ENCODE results near the gene MAP6D1.

Gene MAP6D1

DNA sequence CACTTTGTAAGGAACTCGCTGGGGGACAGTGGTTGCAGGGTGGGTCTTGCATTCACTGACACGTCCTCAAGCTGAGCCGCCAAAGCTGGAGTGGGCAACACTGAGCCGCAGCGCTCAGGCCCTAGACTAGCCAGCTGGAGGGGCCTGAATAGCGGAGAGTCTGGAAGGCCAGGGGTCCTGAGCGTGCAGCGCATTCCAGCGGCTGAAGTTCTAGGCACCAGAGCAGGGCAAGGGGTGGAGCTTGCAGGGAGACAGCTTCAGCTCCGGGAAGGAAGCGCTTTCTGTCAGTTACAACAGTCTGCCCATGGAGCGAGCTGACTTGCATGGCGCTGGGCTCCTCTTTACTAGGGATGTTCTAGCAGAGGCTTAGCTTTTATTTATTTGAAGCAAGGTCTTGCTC is 2.7 kb downstream of the MAP6D1 start:
- DNase-seq: no peak

DNA sequence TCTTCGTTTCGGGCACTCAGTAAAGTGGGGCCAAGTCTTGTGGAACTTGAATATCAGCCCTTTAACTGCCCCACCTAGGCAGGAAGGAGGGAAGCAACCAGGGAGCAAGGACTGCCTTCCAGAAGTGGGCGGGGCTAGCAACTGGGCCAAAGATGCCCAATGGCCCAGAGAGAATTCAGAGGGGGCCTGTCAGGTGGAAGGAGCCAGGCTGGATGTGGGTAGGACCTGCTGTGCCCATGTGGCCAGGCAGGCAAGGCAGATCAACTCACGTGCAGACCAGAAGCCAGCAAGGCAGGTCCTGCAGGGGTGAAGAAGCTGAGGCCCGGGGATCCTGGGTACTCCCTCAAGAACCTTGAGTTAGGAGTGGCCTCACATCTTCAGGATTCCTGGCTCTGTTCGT is 5.5 kb downstream of the MAP6D1 start:
- no peak for DNase-seq

DNA sequence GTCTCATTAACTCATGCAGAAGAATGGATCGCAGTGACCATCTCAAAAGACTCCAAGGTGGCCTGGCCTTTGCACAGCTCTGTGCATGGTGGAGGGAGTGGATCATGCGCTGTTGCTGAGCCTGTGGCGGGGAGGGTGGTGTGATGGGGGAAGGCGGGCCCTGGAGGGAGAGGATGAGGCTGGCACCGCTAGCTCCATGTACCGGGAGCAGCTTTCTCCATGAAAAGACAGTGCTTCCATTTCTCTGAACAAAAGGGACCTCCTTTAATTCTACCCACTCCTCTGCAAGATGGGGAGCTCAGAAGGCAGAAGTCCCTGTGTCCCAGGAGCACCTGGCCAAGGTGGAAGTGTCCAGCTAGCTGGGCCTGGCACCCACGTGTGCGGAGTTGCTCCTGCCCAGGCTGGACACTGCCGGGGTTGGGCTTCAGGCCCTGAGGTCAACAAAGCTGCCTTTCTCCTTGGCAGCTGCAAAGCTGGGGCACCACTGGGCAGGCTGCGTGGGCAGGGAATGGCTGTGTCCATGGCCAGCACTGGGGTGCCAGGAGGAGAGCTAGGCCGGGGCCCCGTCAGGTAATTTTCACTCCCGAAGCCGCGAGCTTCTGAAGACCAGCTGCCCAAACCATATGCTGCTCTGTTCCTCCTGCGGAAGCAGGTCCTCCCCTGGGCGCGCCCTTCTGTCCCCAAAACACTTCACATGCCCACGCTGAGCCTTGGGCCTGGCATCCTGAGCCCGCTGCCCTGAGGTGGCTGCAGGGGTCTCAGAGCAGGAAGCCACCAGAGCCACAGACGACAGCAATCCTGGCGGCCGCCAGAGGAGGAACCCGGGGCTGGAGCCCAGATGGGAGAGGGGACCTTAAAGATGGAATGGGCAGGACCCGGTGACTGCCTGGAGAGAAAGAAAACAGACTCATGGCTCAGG is 6.4 kb downstream of the MAP6D1 start:
- no peak for DNase-seq

DNA sequence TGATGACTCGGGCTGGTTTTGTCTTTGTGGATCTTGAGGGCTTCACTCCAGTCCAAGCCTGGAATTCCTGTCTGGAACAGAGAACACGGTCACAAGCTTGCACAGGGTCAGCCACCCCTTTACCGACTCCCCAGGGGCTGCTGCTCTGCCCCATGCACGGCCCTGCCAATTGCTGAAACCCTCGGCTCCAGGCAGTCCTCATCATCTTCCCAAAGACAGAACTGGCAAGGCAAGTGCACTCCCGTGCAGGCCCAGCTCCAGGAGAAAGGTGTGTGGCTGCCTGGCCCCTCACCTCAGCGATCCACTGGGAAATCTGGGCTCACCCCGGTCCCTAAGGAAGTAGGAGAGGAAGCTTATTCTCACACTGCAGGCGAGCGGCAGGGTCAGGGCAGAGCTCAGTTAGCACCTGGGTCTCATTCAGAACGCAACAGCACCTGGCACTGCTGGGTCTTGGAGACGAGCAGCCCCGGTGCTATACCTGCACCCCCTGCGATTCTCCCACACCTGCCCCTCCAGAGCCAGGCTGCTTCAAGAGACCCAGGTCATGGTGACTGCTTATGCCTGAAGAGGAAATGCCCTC is 7.2 kb downstream of the MAP6D1 start:
- no peak for DNase-seq

DNA sequence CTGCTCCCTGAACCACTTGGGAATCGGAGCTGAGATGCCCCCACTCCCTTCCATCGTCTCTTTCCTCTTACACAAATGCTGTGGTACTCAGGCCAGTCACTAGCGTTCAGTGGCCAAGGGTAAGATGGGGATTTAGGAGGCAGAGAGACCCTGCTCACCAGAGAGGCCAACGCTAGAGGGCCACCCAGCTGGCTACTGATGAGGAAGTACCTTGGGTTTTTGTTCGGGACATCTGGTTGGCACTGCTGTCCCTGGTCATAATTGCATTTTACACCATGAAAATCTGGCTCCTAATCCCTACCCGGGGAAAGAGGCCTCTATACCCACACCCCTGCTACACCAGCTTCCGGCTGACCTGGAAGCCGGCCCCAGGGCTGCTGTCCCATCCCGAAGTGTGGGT is 7.7 kb downstream of the MAP6D1 start:
- DNase-seq: no peak

DNA sequence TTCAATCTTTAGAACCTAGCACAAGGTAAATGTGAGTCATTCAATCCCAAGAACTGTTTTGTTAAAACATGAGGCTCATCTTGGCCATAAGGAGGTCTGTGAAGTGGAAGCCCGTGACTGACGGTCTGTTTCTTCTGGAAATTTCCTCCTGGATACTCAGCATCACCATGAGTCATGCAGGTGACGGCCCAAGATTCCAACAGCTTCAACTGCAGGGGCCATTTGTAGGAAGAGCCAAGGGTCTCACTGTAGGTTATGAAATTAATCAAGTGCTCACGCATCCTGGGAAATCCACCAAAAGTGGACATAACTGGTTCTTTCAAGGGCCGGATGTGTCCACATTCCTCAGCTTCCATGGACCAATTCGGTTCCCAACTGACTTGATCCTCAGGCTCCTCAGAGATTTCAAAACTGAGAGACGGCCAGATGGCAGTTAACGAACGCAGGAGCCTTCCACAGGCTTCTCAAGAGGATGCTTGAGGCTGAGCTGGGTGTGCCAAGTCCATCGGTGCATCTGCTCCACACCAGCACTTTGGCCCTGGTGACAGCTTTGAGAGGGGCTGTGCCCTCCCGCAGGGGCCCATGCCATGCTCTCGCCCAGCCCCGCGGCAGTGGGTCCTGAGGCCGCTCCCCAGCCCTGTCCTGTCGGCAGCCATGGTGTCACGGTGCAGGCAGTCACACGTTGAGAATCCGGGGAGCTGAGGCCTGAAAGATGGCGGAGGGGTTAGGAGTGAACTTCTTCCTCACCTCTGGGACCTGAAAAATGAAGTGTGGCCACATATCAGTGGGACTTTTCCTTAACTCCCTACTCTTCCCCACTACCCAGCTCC is 8.5 kb downstream of the MAP6D1 start:
- no peak for DNase-seq

DNA sequence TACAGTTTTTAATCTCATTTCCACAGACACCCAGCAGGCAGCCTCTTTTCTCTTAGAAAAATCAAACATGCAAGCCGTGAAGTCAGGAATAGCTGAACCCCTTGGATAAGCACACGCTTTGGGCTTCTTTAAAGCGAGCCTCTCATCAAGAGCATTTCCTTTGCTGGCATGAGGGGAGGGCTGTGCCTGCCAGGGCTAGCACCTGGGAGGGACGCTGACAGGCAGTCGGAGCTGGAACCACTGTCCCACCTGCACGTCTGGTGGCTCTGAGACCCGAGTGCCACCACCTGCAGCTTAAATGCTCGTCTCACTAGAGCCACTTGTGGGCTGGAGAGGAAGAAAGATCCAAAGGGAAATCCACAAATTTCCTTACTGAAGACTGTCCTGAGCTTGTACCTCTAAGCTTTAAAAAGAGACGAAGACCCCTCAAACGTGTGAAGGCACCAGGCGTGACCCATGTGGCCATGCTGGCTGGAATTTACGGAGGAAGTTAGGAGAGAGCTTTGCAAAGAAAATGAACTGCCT is 9.4 kb downstream of the MAP6D1 start:
- DNase-seq: no peak

DNA sequence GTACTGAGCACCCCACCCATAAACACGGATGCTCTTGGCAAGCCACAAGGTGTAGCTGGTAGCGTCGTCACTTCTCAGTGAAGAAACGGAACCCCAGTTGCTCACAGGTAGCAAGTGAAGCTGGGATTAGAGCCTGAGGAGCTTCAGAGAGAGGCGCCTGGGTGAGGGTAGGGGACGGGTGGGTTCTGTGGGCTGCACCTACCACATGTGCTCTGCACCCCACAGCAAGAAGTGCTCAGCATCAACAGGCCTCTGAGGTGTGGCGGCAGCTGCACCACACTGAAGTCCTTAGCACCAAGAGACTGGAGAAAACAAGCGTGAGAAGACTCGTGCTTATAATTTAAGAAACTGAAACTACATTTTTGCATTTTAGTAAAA is 9.8 kb downstream of the MAP6D1 start:
- no peak for DNase-seq

DNA sequence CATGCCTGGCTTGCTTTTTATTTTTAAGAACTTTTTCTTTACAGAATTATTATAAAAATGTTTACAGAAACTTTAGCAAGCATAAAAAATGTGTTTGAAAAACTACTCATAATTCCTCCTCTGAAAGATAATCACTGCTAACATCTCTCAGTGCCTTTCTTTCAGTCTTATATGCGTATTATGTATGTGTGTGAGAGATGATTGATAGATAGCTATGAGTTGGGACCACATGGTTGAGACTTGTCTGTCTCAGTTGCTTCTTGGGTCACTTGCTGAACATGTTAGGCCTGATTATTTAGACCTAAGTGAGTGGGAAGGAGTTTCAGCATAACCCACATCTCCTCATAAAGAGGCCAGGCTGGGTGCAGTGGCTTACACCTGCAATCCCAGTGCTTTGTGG is 11.1 kb downstream of the MAP6D1 start:
- DNase-seq: no peak

DNA sequence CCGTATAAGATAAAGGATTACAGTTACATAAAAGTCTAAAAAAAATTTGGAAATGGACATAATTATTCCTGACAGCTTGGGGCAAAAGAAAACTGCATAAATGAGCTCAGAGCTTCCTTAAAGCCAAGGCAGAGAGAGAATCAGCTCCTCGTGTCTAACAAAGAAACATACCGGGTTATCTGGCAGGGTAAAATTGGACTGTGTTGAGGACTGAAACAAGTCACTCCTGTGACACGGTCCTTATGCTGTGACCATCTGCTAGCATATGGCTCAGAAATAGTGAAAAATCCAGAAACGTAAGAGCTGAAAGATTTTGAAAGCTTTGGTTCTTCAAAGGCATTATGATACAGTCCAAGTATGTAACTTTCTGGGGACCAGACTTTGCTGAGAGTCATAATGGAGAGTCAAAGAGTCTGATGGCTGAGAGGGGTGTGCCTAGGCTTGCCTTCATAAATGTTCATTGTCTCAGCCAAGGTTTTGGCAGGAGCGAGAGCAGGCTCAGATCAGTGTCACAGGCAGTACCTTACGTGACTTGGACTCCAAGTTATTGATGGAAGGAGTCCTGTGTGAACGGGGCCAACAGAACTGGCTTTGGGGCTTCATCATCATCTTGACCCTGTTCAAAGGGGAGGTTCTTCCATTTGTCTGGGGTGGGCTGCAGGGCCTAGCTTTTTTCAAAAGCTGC is 12.5 kb downstream of the MAP6D1 start:
- no peak for DNase-seq

DNA sequence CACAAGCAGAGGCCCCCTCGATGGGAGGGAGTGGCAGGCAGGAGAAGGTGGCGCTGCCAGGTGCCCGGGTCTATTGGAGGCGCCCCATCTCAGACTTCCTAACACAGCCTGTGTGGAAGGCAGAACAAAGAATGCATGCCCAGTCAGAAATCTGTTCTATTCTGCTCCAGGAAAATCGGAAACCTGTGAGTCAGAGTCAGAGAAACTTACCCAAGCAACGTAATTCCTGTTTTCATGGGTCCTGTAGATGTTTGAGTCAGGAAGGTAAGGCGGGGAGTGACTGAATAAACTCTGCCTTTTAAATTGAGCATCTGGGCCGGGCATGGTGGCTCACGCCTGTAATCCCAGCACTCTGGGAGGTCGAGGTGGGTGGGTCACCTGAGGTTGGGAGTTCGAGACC is 13.7 kb downstream of the MAP6D1 start:
- DNase-seq: no peak

DNA sequence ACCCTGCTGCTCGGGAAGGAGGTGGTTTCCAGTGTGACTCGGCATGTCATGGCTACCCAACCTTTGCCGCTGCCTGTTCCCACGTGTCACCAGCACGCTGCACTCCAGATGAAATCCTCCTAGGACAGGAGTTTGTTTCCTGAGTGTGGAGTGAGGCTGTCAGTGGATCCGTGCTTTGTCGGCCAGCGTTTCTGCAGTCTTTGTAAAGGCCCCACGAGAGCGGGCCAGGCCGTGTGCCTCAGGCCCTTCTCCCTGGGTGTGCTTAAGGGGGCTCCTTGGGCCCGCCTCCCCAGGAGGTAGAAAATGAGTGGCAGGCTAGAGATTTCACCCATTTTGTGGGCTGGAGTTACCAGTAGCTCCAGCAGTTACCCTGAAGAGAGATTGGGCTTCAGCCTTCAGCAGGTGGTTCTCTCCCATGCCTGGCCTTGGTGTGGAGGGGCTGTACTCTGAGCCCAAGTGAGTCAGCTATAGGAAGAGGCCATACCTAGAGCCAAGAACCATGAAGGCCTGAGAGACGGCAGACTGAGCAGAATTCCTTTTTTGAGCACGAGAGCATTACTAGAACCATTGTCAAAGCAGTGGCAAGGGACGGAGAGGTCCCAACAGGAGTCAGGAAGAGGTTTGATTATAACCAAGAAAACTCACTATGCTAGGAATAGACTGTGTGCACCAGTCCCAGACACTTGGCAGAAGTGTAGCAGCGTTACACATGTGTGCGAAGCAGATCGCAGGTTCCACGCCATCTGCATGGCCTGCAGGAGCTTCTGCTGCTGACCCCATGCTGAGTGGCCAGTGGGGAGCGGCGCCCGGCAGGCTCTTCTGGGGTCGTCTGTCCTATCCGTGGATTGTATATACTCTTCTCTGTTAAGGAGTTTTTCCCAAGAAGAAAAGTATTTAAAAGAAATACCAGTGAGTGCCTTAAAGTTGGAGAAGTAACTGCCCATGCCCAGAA is 14.5 kb downstream of the MAP6D1 start:
- DNase-seq: no peak

DNA sequence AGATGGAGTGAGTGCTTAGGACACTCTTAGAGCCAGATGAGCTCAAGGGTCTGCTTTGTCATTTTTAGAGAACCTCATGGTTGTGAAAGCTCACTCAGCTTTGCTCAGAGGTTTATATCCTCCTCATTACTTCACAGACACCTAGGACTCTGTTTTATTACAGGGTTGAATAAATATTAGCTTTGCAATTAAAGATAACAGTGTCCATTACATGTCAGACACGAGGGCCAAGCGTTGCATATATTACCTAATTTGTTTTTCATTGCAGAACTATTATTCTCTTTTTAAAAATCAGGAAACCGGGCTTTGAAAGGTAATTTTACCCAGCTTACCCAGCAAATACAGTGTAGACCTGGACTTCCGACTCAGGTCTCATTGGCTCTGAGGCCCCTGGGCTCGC is 16.1 kb downstream of the MAP6D1 start:
- DNase-seq: no peak

DNA sequence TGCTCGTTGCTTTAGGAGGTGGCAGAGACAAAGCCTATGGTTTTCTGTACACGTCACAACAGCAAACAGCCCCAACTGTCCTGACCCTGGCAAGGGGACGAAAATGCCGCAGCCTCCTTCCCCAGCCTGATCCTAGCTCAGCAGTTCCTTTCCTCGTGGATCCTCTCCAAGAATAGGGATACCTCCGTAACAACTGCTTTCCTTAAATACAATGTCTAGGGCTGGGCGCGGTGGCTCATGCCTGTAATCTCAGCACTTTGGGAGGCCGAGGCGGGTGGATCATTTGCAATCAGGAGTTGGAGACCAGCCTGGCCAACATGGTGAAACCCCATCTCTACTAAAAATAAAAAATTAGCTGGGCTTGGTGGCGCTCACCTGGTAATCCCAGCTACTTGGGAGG is 17.0 kb downstream of the MAP6D1 start:
- DNase-seq: no peak

DNA sequence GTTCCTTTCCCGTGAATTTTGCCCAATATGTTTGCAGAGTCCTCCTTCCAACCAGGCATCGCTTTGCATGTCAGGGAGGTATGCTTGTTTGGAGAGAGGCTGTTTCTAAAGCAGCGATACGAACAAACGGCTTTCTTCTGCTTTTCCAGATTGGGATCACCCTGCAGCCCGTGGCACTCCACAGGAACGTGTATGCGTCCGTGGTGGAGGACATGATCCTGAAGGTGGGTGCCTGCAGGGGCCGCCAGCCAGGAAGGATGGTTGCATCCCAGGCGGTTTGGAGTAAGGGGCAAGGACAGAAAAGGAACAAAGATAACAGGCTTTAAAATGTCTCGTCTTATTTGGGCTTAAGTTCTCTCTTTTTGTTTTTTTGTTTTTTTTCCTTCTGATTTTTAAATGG is 17.5 kb downstream of the MAP6D1 start:
- DNase-seq: no peak

DNA sequence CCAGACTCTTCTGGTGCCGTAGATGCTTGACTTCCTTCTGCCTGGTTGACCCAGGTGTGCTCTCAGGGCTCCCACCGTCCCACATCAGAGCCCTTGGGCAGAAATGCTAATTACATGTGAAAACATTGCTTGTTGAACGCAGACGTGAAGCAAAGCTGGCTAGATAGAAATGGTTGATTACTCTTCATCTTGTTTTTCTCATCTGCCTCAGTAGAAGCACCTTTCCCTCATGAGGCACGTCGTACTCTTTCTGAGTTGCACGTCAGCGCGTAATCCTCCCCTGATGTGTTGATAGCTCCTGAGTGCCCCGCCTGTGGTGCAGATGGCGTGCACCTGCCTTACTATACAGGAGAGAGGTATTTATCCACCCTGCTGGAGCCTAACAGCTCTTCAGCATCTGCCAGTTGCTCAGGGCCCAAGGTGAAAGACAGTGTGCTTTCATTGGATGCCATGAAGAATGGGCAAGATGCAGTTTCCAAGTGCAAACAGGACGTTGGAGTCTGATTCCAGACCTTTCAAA is 18.1 kb downstream of the MAP6D1 start:
- no peak for DNase-seq

DNA sequence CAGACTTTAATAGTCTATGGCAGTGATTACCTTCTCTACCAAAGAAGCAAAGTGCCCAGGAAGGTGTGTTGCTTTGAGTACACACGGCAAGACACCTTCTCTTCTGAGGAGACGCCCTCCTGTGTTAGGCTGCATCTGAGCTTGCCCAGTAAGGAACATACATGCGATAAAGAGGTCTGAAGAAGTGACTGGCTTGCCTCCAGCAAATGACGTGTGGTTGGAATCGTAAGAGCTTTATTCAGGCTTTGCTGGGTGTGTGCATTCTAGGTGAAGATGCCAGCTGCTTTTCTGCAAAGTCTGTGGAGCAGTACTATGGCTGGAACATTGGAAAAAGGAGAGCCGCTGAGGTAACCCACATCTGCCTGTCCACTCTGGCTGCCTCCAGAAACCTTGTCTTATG is 22.4 kb downstream of the MAP6D1 start:
- no peak for DNase-seq

DNA sequence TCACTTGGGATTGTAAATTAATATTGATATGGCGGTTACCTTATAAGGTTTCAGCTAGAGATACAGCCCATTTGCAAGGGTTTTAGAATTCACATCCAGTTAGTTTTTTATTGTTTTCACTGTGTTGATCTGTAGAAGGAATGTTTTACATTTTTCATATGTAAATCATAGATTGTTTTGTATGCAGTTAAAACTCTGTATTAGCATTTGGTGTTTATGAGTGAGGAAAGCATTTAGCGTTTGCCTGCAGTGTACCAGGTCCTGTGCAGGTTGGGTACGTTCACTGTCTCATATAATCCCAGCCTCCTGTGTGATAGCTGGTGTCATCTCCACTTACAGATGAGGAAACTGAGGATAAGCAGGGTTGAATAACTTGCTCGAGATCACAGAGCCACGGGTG is 23.8 kb downstream of the MAP6D1 start:
- DNase-seq: no peak

DNA sequence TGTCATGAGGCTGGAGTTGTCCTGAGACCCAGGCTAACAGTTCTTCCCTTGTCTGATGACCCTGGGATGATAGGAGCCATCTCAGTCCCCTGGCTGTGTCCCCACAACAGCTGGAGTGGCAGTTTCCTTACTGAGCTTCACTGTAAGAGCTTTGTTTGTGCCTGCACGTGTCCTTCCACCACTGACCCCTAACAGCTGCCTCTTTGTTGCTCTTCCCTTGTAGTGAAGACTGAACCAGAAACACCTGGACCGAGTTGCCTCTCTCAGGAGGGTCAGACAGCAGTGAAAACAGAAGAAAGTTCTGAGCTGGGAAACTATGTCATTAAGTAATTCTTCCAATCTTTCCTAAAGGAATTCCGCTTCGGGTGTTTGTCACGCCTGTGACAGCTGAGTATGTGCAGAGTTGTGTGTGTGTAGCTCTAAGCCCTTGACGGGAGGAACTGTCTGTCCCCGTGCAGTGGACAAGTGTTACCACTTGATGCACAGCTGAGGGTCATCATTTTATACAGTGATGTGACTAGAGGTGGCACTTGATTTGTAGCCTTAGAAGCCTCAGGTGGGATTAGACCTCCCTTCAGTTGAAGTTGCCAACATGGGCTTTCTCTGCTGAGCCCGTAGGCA is 25.0 kb downstream of the MAP6D1 start:
- no peak for DNase-seq

DNA sequence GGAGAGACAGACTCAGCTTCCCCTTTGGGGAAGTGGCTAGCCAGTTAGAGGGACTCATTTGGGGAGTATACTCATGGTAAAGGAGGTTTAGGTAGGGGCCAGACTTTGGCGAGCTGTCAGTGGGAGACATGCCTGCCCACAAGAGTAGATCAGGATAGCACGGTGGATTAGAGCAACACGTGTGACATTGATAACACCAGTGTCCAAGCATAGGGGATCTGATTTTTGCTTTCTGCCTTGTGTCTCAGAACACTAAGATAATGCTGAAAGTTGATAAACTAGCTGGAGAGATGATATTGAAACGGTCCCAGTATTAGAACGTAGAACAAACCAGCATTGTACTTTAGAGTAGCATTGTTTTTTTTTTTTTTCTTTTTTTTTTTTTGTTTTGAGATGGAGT is 25.9 kb downstream of the MAP6D1 start:
- no peak for DNase-seq

DNA sequence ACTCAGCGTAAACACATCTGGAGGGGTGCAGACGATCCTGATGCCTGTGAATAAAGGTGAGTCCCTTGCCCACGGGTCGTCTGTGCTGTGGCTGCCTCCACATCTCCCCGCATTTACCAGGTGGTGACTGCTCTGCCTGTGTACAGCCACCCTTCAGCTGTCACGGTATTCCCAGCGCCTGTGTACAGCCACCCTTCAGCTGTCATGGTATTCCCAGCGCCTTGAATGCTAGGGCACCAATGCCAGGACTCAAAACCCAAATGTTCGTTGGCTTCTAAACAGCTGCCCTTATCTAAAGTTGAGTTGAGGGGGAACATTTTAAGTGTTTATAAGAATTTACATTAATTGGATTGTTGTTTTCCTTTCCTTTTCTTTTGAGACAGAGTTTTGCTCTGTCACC is 27.4 kb downstream of the MAP6D1 start:
- DNase-seq: no peak
